Testis (tissue), 3 donors: ENCODE results near the gene SPINDOC. TPM values are rescaled to one million over a fixed set of nuclear protein-coding genes. Genes with fewer than 3 reads are reported as not detected.
"Not testable (repeated sequence)": the region's sequence is repeated elsewhere in the genome, so short reads cannot be mapped to it uniquely, and the experiment has no call there.

Experiments used
- DNase-seq: peaks from one replicate; pipeline ENCODE4 v3.0.0-alpha.2; 2019
- H3K27ac ChIP-seq, 2 donors: fragments of 200-600 bp; sonication (generic); one replicate each; pipeline ENCODE4 v1.5.1; 2019
- H3K27me3 ChIP-seq: fragments of 200-600 bp; sonication (generic); one replicate; pipeline ENCODE4 v1.5.1; 2019
- H3K36me3 ChIP-seq: fragments of 200-600 bp; sonication (generic); one replicate; pipeline ENCODE4 v1.5.1; 2017; ENCODE audit warnings: low read depth; ENCODE audit errors: missing control alignments
- H3K4me1 ChIP-seq: fragments of 200-600 bp; sonication (generic); one replicate; pipeline ENCODE4 v1.5.1; 2019
- H3K4me3 ChIP-seq, 2 donors: fragments of 200-600 bp; sonication (generic); one replicate each; pipeline ENCODE4 v1.5.1; 2017 to 2019
- H3K9me3 ChIP-seq: fragments of 200-600 bp; sonication (generic); one replicate; pipeline ENCODE4 v1.5.1; 2017
- POLR2A ChIP-seq: fragments of 450-650 bp; IDR thresholded peaks from one replicate; pipeline ENCODE4 v1.6.1; 2017; ENCODE audit warnings: antibody characterized with exemption, mild to moderate bottlenecking, moderate library complexity
- WGBS, 2 donors: methylation state at CpG; one replicate each; pipeline ENCODE4 v1.1.5; 2018; 5-methylcytosine and 5-hydroxymethylcytosine counted together
- intact Hi-C: fragments of 100-400 bp; cut with DNase I; formaldehyde crosslinking; loops from one replicate; pipeline ENCODE4 v1.15.1; 2023; ENCODE audit warnings: low total_unique reads
- polyA plus RNA-seq: library from polyadenylated mRNA; stranded (reverse); fragments of 350-450 nt; fragmentation: Illumina TruSeq; extraction: RNeasy Lipid Tissue Mini Kit (QIAGEN cat#74804); gene quantifications from one replicate; pipeline ENCODE4 v1.2.3, GENCODE V29; 2014; ENCODE audit warnings: low read depth, low replicate concordance; ENCODE audit not compliant: insufficient read depth
- total RNA-seq, 2 donors: library from RNA; depleted of rRNA; stranded (reverse); fragments of >200 nt; gene quantifications; one replicate each; pipeline ENCODE4 v1.2.3, GENCODE V29; 2016
- TF ChIP-seq, protein P1 (sequence below), 3 experiments: fragments of 450-650 bp in 2 of 3; fragments of 200-600 bp in 1 of 3; sonication (generic) in 1 of 3; IDR thresholded peaks; one replicate each; pipeline ENCODE4 v1.5.1; 2016 to 2019; ENCODE audit warnings: antibody characterized with exemption in 3 of 3, mild to moderate bottlenecking in 2 of 3, moderate library complexity in 1 of 3

SPINDOC gene
- total and polyA plus RNA-seq, 3 donors from 2014 or later, result 38.6 to 71.6 (median 45.1) TPM

DNA sequence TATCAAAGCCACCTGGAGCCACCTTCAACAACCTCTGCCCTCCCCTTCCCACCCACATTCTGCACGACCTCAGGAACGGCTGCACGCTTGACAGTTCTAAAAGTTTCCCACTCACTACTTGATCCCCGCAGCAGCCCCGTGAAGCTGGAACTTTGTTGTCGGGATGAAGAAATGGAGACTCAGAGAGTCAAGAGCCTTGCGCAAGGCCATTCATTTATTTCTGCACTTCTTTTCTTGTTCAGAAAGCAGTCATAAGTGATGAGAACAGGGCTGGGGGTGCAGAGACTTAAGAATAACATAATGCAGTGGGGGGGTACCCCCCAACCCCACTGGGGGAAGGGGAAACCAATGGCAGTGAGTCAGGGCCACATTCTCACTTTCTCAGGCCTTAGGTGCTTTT is 42.5 kb upstream of the SPINDOC start:
- 52 to 68% methylated on average over 7 of the region's 7 CpGs for WGBS, 2 donors
- no peaks in the 10 kb centered on the region for H3K36me3 ChIP-seq
- no peak overlapping the region for H3K27ac ChIP-seq
- no peak overlapping the region for H3K4me3 ChIP-seq
- TF ChIP-seq POLR2A, result no peak
- TF ChIP-seq, protein P1, sequence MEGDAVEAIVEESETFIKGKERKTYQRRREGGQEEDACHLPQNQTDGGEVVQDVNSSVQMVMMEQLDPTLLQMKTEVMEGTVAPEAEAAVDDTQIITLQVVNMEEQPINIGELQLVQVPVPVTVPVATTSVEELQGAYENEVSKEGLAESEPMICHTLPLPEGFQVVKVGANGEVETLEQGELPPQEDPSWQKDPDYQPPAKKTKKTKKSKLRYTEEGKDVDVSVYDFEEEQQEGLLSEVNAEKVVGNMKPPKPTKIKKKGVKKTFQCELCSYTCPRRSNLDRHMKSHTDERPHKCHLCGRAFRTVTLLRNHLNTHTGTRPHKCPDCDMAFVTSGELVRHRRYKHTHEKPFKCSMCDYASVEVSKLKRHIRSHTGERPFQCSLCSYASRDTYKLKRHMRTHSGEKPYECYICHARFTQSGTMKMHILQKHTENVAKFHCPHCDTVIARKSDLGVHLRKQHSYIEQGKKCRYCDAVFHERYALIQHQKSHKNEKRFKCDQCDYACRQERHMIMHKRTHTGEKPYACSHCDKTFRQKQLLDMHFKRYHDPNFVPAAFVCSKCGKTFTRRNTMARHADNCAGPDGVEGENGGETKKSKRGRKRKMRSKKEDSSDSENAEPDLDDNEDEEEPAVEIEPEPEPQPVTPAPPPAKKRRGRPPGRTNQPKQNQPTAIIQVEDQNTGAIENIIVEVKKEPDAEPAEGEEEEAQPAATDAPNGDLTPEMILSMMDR (IDR thresholded peaks at IDR 0.05), result no peak
- peaks cover 22% of the 10 kb centered on the region for H3K4me1 ChIP-seq
- H3K9me3 ChIP-seq, result no peaks in the 10 kb centered on the region
- H3K27me3 ChIP-seq, result no peaks in the 10 kb centered on the region
- no peak for DNase-seq
- intact Hi-C loops, result no loop called here

DNA sequence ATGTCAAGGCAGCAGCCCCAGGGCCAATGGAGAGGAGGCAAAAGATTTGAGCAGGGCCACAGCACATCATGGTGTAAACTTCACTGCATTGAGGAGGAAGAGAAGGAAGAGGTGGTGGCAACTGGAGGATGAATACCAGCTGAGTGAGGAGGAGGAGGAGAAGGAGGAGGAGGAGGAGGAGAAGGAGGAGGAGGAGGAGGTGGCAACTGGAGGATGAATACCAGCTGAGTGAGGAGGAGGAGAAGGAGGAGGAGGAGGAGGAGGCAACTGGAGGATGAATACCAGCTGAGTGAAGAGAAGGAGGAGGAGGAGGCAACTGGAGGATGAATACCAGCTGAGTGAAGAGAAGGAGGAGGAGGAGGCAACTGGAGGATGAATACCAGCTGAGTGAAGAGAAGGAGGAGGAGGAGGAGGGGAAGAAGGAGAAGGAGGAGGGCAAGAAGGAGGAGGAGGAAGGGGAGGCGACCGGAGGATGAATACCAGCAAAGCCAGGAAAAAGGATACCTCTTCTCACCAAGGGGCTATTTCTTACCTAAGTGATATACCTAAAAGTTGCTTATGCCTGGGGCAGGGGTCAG is 41.4 kb upstream of the SPINDOC start:
- intact Hi-C loops, H3K27ac ChIP-seq, H3K9me3 ChIP-seq, H3K36me3 ChIP-seq, H3K27me3 ChIP-seq, H3K4me3 ChIP-seq: not testable (repeated sequence)
- peaks cover 11% of the 10 kb centered on the region for H3K4me1 ChIP-seq
- peak; percentile 16 for DNase-seq
- 63 to 68% methylated on average over 2 of the region's 2 CpGs for WGBS, 2 donors

DNA sequence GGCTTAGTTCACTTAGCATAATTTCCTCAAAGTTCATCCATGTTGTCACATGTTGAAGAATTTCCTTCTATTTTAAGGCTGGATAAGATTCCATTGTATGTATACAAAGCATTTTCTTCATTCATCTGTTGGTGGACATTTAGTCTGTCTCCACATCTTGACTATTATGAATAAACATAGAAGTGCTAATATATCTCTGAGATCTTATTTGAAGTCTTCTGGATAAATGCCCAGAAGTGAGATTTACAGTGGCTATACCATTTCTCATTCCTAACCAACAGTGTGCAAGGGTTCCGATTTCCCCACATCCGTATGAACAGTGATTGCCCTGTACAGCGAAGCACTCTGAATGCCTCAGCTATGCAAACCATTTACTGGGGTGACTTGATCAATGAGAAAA is 38.1 kb upstream of the SPINDOC start:
- Histone ChIP-seq H3K4me3 (no peak overlapping the region), H3K36me3 (no peaks in the 10 kb centered on the region), H3K27me3 (no peaks in the 10 kb centered on the region), H3K9me3 (no peaks in the 10 kb centered on the region), H3K27ac (no peak overlapping the region), H3K4me1 (no peaks in the 10 kb centered on the region)
- DNase-seq, result no peak
- WGBS, 2 donors, result 94% methylated on average over 3 of the region's 3 CpGs
- TF ChIP-seq, protein P1 (IDR thresholded peaks at IDR 0.05), result no peak
- intact Hi-C loops, result no loop called here

DNA sequence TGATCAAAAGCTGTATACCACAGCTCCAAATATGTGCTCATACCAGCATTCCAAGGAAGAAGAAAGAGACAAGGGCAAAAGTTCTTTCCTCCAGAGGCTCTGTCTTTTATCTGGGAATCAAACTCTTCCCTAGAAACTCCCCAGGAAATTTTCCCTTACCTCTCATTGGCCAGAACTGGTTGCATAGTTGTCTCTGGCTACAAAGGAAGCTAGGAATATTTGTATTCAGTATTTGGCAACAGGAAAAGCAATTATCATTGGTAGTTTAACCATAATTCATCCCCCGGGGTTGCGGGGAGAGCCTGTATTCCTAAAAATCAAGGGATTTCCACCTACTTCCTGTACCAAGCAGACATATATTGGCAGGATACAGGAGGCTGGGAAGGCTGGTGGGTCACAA is 34.2 kb upstream of the SPINDOC start:
- Histone ChIP-seq H3K9me3 (no peaks in the 10 kb centered on the region), H3K27me3 (no peaks in the 10 kb centered on the region), H3K36me3 (no peaks in the 10 kb centered on the region), H3K4me1 (no peaks in the 10 kb centered on the region), H3K27ac (no peak overlapping the region), H3K4me3 (no peak overlapping the region)
- 66 to 78% methylated on average over 2 of the region's 2 CpGs for WGBS, 2 donors
- TF ChIP-seq, protein P1 (IDR thresholded peaks at IDR 0.05), result no peak
- TF ChIP-seq POLR2A, result no peak
- DNase-seq, result no peak
- intact Hi-C loops, result no loop called here

DNA sequence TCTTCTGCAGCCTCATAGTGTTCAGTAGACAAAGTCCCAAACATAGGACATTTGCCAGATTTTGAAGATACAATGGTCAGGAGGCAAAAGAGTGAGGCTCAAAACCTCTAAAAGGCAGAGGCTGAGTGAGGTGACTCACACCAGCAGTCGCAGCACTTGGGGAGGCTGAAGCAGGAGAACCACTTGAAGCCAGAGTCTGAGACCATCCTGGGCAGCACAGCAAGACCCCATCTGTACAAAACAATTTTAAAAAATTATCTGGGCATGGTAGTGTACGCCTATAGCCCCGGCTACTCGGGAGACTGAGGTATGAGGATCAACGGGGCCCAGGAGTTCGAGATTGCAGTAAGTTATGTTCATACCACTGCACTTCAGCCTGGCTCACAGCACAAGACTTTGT is 30.5 kb upstream of the SPINDOC start:
- Histone ChIP-seq H3K36me3 (no peaks in the 10 kb centered on the region), H3K9me3 (no peaks in the 10 kb centered on the region), H3K27ac (no peak overlapping the region), H3K4me1 (no peaks in the 10 kb centered on the region), H3K27me3 (no peaks in the 10 kb centered on the region), H3K4me3 (no peak overlapping the region)
- TF ChIP-seq, protein P1 (IDR thresholded peaks at IDR 0.05), result no peak
- TF ChIP-seq POLR2A, result no peak
- no peak for DNase-seq
- intact Hi-C loops, result no loop called here
- WGBS, 2 donors, result 95 to 100% methylated on average over 6 of the region's 6 CpGs
